Activated CD8-positive, alpha-beta T cell treated with anti-CD3 and anti-CD28 coated beads for 36 hours (primary cell): Measurements from ENCODE around the gene CD3E. TPM values are rescaled to one million over a fixed set of nuclear protein-coding genes. Genes with fewer than 3 reads are reported as not detected.
A peak's percentile ranks its signal among the peaks of the same experiment; 100 is the strongest.

Experiments
- ATAC-seq: fragments of 200-7000 bp; cut with Tn5 transposase; one replicate; pipeline ENCODE4 v1.10.0; 2021; ENCODE audit warnings: mild to moderate bottlenecking, moderate library complexity
- CTCF ChIA-PET: fragments of 350-600 bp; sonication (Branson Sonifier 250); formaldehyde crosslinking; loops from one replicate; lab custom pipeline; 2021; ENCODE audit warnings: antibody characterized with exemption; lab: Charles Lee
- POLR2A ChIA-PET: fragments of 350-600 bp; sonication (Branson Sonifier 250); formaldehyde crosslinking; loops from one replicate; lab custom pipeline; 2021; ENCODE audit warnings: antibody characterized with exemption; lab: Charles Lee
- DNase-seq: peaks from one replicate; pipeline ENCODE4 v3.0.0-alpha.2; 2020
- H3K27ac Mint-ChIP-seq: one replicate; pipeline ENCODE4 v1.8.0; 2021; ENCODE audit warnings: mild to moderate bottlenecking, mixed read lengths
- H3K27me3 Mint-ChIP-seq: one replicate; pipeline ENCODE4 v1.8.0; 2021; ENCODE audit warnings: mixed read lengths
- H3K36me3 Mint-ChIP-seq: one replicate; pipeline ENCODE4 v1.8.0; 2021; ENCODE audit warnings: low read depth, mixed read lengths
- H3K4me1 Mint-ChIP-seq: one replicate; pipeline ENCODE4 v1.8.0; 2021; ENCODE audit warnings: low read depth, mixed read lengths
- H3K4me3 Mint-ChIP-seq: one replicate; pipeline ENCODE4 v1.8.0; 2021; ENCODE audit warnings: mild to moderate bottlenecking, moderate library complexity, mixed read lengths
- H3K9me3 Mint-ChIP-seq: one replicate; pipeline ENCODE4 v1.8.0; 2021; ENCODE audit warnings: mixed read lengths
- CTCF ChIP-seq: fragments of 200-600 bp; IDR thresholded peaks from one replicate; pipeline ENCODE4 v1.8.0; 2022; ENCODE audit warnings: antibody characterized with exemption, mild to moderate bottlenecking
- intact Hi-C: fragments of 100-400 bp; cut with micrococcal nuclease; formaldehyde crosslinking; loops from one replicate; pipeline ENCODE4 v1.10.0; 2022
- total RNA-seq, 2 experiments: library from RNA; stranded (reverse); gene quantifications; one replicate each; pipeline ENCODE4 v1.2.3, GENCODE V29; 2021

CD3E gene
- total RNA-seq, 2 experiments from 2014 or later = 372 to 387 TPM

GRCh38 chr11:118359295-118359958 is 54.9 kb downstream of the CD3E start, which contains the start of gene UBE4A:
Gene UBE4A, plus strand, starts transcription at chr11:118359600. Its CDS starts 5,481 bp downstream, at chr11:118365081.
- Mint-ChIP-seq H3K9me3 (no peaks in the 10 kb centered on the region), H3K27me3 (no peaks in the 10 kb centered on the region), H3K4me3 (peak within 1 kb of the TSS; percentile 90), H3K4me1 (peaks cover 45% of the 10 kb centered on the region), H3K36me3 (peaks cover 10% of the 10 kb centered on the region), H3K27ac (peak within 1 kb of the TSS; percentile 91)
- intact Hi-C loops = no loop called here
- TF ChIP-seq CTCF = no peak
- DNase-seq (peak; percentile 99), ATAC-seq (peak; percentile 93)
- ChIA-PET CTCF (interaction anchor here (0.6 to 1.6 kb wide), 10 partner anchors 14 to 161 kb away, joined by 3 to 5 read pairs (median 3); partner anchors contain the start of gene CD3D), POLR2A (interaction anchor here (0.8 to 1.6 kb wide), 14 partner anchors 9 to 118 kb away, joined by 3 to 11 read pairs (median 4); partner anchors contain the start of genes CD3D, CD3G and KMT2A)

GRCh38 chr11:118364956-118365615 is 60.6 kb downstream of the CD3E start:
- Mint-ChIP-seq H3K4me3 (no peak overlapping the region), H3K27ac (no peak overlapping the region), H3K27me3 (no peaks in the 10 kb centered on the region), H3K36me3 (peaks cover 34% of the 10 kb centered on the region), H3K4me1 (peaks cover 35% of the 10 kb centered on the region), H3K9me3 (no peaks in the 10 kb centered on the region)
- intact Hi-C loops = no loop called here
- no peak for DNase-seq
- CTCF ChIA-PET = interaction anchor here (0.8 to 2.8 kb wide), 13 partner anchors 8 to 230 kb away, joined by 3 to 14 read pairs (median 3); no protein-coding TSS in a partner anchor
- no peak for TF ChIP-seq CTCF
- POLR2A ChIA-PET = interaction anchor here (0.7 to 1.5 kb wide), 3 partner anchors 21 to 150 kb away, joined by 3 to 5 read pairs (median 4); partner anchors contain the start of gene CD3D
- no peak for ATAC-seq

Other genes starting within 250 kb of the CD3E start
- gene TMPRSS4, start 227.7 kb upstream of the CD3E start, total RNA-seq = not detected
- gene SMIM35, start 217.8 kb upstream of the CD3E start, total RNA-seq = under 1 TPM; 0.27 to 0.32 TPM
- 1 to 10 TPM in 1 of 2 experiments, under 1 TPM in 1; 0.72 to 1.1 TPM for gene SCN4B, start 151.9 kb upstream of the CD3E start, total RNA-seq
- not detected for gene SCN2B, start 128.1 kb upstream of the CD3E start, total RNA-seq
- 100 to 1,000 TPM; 236 to 251 TPM for gene JAML, start 79.7 kb upstream of the CD3E start, total RNA-seq
- 10 to 100 TPM; 51.1 to 51.7 TPM for gene MPZL3, start 52.4 kb upstream of the CD3E start, total RNA-seq
- gene MPZL2, start 40.4 kb upstream of the CD3E start, total RNA-seq = 10 to 100 TPM; 26.2 to 31.0 TPM
- gene CD3D, start 38.0 kb downstream of the CD3E start, total RNA-seq = 100 to 1,000 TPM; 316 to 325 TPM
- gene CD3G, start 39.6 kb downstream of the CD3E start, total RNA-seq = 100 to 1,000 TPM; 116 to 118 TPM
- 10 to 100 TPM; 40.2 to 40.5 TPM for gene UBE4A, start 54.9 kb downstream of the CD3E start, total RNA-seq
- 100 to 1,000 TPM; 237 to 249 TPM for gene ATP5MG, start 96.9 kb downstream of the CD3E start, total RNA-seq
- 10 to 100 TPM; 68.8 to 75.0 TPM for gene KMT2A, start 131.8 kb downstream of the CD3E start, total RNA-seq
- under 1 TPM; 0.36 to 0.43 TPM for gene TTC36, start 222.7 kb downstream of the CD3E start, total RNA-seq
- gene TMEM25, start 226.5 kb downstream of the CD3E start, total RNA-seq = 10 to 100 TPM in 1 of 2 experiments, 1 to 10 TPM in 1; 9.8 to 15.0 TPM